Measurements from ENCODE around the gene DRAP1.

The DRAP1 gene

DNA sequence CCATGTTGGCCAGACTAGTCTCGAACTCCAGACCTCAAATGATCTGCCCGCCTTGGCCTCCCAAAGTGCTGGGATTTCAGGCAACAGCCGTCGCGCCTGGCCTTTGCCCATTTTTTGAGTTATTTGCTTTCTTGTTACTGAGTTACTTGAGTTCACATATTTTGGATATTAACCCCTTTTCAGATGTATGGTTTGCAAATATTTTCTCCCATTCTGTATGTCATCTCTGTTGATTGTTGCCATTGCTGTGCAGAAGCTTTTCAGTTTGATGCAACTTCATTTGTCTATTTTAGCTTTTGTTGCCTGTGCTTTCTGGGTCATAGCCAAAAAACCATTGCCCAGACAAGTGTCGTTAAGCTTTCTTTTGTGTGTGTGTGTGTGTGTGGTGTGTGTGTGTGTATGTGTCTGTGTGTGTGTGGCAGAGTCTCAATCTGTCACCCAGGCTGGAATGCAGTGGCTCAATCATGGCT lies 32.9 kb downstream of the DRAP1 start:
- in situ Hi-C loops (cut with MboI; ENCODE audit: low pct_unique_long_range_greater_than_20kb, low sequenced_read_pairs, unreplicated experiment), result no loop called here
- TF ChIP-seq, protein P1, sequence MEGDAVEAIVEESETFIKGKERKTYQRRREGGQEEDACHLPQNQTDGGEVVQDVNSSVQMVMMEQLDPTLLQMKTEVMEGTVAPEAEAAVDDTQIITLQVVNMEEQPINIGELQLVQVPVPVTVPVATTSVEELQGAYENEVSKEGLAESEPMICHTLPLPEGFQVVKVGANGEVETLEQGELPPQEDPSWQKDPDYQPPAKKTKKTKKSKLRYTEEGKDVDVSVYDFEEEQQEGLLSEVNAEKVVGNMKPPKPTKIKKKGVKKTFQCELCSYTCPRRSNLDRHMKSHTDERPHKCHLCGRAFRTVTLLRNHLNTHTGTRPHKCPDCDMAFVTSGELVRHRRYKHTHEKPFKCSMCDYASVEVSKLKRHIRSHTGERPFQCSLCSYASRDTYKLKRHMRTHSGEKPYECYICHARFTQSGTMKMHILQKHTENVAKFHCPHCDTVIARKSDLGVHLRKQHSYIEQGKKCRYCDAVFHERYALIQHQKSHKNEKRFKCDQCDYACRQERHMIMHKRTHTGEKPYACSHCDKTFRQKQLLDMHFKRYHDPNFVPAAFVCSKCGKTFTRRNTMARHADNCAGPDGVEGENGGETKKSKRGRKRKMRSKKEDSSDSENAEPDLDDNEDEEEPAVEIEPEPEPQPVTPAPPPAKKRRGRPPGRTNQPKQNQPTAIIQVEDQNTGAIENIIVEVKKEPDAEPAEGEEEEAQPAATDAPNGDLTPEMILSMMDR (IDR thresholded peaks at IDR 0.05; ENCODE audit: extremely low read depth, insufficient read depth, missing control alignments), result no peak
- no peak for DNase-seq (ENCODE audit: low spot score)

DNA sequence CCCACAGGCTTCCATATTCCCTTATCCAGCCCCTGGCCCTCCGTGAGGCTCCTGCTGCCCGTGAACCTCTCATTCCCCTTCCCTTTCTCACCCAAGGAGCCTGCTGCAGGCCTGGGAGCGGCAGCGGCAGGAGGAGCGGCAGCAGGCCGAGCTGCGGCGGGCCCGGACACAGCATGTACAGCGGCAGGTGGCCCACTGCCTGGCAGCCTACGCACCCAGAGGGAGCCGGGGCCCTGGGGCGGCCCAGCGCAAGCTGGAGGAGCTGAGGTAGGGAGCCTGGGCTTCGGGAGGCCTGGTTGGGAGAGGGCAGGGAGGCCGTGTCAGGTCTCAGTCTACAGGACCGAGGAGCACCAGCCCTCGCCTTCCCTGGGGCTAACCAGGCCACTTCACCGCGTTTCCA lies 34.2 kb downstream of the DRAP1 start:
- DNase-seq (ENCODE audit: low spot score), result no peak
- in situ Hi-C loops (cut with MboI; ENCODE audit: low pct_unique_long_range_greater_than_20kb, low sequenced_read_pairs, unreplicated experiment), result no loop called here
- TF ChIP-seq, protein P1 (IDR thresholded peaks at IDR 0.05; ENCODE audit: extremely low read depth, insufficient read depth, missing control alignments), result no peak

DNA sequence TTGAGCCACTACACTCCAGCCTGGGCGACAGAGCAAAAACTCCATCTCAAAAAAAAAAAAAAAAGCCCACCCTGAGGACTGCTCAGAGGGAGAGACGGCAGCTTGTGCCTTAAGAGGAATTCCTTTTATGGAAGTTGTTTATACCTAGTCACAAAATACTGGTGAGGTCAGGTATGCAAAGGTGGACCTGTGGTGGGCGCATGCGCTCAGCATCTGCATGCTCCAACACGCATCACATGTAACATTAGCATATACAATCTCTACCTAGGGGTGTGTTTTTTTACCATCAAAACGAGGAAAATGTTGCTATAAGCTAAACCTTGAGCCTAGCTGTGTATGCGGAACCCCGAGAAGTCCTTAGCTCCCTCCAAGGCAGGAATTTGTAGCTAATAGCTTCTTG lies 35.5 kb downstream of the DRAP1 start:
- in situ Hi-C loops (cut with MboI; ENCODE audit: low pct_unique_long_range_greater_than_20kb, low sequenced_read_pairs, unreplicated experiment), result no loop called here
- TF ChIP-seq, protein P1 (IDR thresholded peaks at IDR 0.05; ENCODE audit: extremely low read depth, insufficient read depth, missing control alignments), result no peak
- DNase-seq (ENCODE audit: low spot score), result no peak

DNA sequence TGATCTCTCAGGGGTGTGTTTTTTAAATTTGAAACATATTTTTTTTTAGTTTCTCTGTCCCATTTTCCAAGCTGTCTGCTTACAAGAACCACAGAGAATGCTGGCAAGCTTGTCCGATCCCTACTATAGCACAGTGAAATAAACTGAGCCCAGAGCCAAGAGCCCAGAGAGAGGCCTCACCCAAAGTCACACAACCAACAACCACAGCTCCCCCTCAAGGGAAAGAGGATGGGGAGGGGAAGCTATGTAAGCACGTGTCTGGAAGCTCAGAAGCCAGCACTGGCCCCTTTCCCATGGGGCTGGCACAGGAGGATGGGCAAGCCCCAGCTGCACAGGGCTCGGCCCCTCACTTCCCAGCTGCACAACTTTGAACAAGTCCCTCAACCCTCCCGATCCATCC lies 39.1 kb downstream of the DRAP1 start:
- TF ChIP-seq, protein P1 (IDR thresholded peaks at IDR 0.05; ENCODE audit: extremely low read depth, insufficient read depth, missing control alignments), result no peak
- in situ Hi-C loops (cut with MboI; ENCODE audit: low pct_unique_long_range_greater_than_20kb, low sequenced_read_pairs, unreplicated experiment), result no loop called here
- DNase-seq (ENCODE audit: low spot score), result no peak

DNA sequence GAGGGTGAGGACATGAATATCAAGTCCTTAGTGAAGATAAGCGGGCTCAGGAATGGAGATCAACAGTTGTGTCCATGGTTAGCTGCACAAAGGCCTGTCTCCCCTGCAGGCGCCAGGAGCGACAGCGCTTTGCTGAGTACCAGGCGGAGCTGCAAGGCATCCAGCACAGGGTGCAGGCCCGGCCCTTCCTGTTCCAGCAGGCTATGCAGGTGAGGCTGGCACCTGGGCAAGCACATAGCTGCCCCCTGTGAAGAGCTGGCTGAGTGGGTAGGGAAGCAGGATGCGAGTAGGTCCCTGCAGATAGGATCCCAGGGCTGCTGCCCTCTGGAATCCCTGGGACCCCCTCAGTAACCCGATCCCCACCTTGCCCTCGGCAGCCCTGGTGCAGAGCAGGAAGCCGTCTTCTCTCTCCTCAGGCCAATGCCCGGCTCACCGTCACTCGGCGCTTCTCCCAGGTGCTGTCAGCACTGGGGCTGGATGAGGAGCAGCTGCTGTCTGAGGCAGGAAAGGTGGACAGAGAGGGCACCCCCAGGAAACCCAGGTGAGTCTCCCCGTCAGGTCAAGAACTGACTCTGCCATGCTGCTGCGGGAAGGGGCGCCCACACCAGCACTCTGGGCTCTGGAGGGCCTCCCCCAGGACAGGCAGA lies 39.7 kb downstream of the DRAP1 start:
- no peak for DNase-seq (ENCODE audit: low spot score)
- TF ChIP-seq, protein P1 (IDR thresholded peaks at IDR 0.05; ENCODE audit: extremely low read depth, insufficient read depth, missing control alignments), result no peak
- in situ Hi-C loops (cut with MboI; ENCODE audit: low pct_unique_long_range_greater_than_20kb, low sequenced_read_pairs, unreplicated experiment), result no loop called here

DNA sequence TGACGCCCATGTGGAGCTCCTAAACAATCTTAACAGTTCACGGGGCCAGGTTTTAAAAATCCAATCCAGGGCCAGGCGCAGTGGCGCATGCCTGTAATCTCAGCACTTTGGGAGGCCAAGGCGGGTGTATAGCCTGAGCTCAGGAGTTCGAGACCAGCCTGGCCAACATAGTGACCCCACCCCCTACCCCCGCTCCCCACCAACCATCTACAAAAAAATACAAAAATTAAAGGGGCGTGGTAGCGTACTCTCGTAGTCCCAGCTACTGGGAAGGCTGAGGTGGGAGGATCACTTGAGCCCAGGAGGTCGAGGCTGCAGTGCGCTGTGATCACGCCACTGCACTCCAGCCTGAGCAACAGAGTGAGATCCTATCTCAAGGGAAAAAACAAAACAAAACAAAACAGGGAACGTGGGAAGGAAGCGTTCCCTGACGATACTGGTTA lies 41.6 kb downstream of the DRAP1 start:
- in situ Hi-C loops (cut with MboI; ENCODE audit: low pct_unique_long_range_greater_than_20kb, low sequenced_read_pairs, unreplicated experiment), result no loop called here
- TF ChIP-seq, protein P1 (IDR thresholded peaks at IDR 0.05; ENCODE audit: extremely low read depth, insufficient read depth, missing control alignments), result no peak
- no peak for DNase-seq (ENCODE audit: low spot score)

Measured in GM13977 (cell line).